ENCODE measurements around the gene CSTB. TPM values are rescaled to one million over a fixed set of nuclear protein-coding genes. Genes with fewer than 3 reads are reported as not detected.

The CSTB gene
- total RNA-seq, 2 experiments from 2014 or later: 33.6 to 35.1 TPM

DNA sequence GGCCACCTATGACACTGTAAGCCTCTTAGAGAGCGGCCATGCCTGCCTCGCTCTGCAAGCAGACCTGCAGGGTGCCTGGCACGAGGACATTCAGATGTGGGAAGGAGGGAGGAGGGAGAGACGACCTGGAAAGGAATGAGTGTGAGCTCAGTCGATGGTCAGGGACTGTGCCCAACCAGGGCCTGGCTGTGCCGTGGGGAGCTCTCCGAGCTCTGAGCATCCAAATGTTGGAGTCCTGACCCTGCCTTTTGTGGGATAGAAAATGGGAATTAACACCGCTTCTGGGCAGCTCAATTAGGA is 7.3 kb downstream of the CSTB start:
- Mint-ChIP-seq H3K36me3 (peaks cover 14% of the 10 kb centered on the region), H3K27ac (no peak overlapping the region), H3K9me3 (peaks cover 1% of the 10 kb centered on the region), H3K4me1 (peaks cover 10% of the 10 kb centered on the region), H3K27me3 (no peaks in the 10 kb centered on the region), H3K4me3 (no peak overlapping the region)
- DNase-seq: no peak

GRCh38 chr21:43767984-43768867 is 7.9 kb downstream of the CSTB start:
- Mint-ChIP-seq H3K36me3 (peaks cover 10% of the 10 kb centered on the region), H3K4me1 (peaks cover 7% of the 10 kb centered on the region), H3K27ac (no peak overlapping the region), H3K9me3 (peaks cover 1% of the 10 kb centered on the region), H3K4me3 (no peak overlapping the region), H3K27me3 (no peaks in the 10 kb centered on the region)
- no peak for DNase-seq

- Mint-ChIP-seq H3K4me1 (peaks cover 4% of the 10 kb centered on the region), H3K27me3 (no peaks in the 10 kb centered on the region), H3K9me3 (peaks cover 1% of the 10 kb centered on the region), H3K36me3 (peaks cover 9% of the 10 kb centered on the region), H3K27ac (no peak overlapping the region), H3K4me3 (no peak overlapping the region)
- DNase-seq: no peak
These were observed 8.6 kb downstream of the CSTB start for GRCh38 chr21:43767498-43767983.

- Mint-ChIP-seq H3K9me3 (peaks cover 1% of the 10 kb centered on the region), H3K27ac (no peak overlapping the region), H3K36me3 (peaks cover 10% of the 10 kb centered on the region), H3K27me3 (no peaks in the 10 kb centered on the region), H3K4me3 (no peak overlapping the region), H3K4me1 (peaks cover 4% of the 10 kb centered on the region)
- DNase-seq: no peak
These were observed 9.2 kb downstream of the CSTB start for GRCh38 chr21:43766734-43767497.

- no peak overlapping the region for H3K27ac Mint-ChIP-seq
- H3K36me3 Mint-ChIP-seq: peaks cover 3% of the 10 kb centered on the region
- no peaks in the 10 kb centered on the region for H3K4me1 Mint-ChIP-seq
- no peaks in the 10 kb centered on the region for H3K27me3 Mint-ChIP-seq
- no peaks in the 10 kb centered on the region for H3K9me3 Mint-ChIP-seq
- DNase-seq: no peak
- no peak overlapping the region for H3K4me3 Mint-ChIP-seq
These were observed 11.3 kb downstream of the CSTB start for GRCh38 chr21:43764576-43765495.

DNA sequence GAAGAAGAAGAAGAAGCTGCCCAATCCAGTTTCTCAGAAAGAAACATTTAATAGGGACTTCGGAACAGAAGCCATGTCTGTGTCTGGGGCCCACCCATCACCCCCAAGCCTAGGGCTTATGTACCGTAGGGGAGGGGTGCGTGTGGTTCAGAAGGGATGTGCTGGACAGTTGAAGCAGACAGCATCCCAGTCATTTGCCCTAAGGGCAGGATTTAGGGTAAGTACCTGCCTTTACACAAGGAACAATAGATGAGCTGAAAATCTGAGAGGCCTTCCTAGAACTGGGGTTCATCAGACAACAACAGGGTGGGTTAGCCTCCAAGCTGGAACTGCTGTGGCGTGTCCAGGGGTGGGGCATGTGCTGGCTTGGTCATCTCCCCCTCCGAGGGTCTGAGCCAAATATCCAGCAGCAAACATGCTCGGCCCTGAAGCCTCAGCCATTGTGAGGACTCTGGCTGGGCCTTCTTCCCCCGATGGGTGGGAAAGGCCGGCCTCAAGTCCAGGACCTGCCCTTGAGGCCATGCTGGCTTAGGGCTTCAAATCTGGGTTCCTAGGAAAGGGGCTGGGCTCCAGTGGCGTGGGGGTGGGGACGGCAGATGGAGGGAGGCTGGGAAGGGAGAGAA is 12.1 kb downstream of the CSTB start:
- no peak overlapping the region for H3K4me3 Mint-ChIP-seq
- H3K27ac Mint-ChIP-seq: no peak overlapping the region
- H3K27me3 Mint-ChIP-seq: no peaks in the 10 kb centered on the region
- DNase-seq: no peak
- H3K36me3 Mint-ChIP-seq: peaks cover 3% of the 10 kb centered on the region
- no peaks in the 10 kb centered on the region for H3K4me1 Mint-ChIP-seq
- H3K9me3 Mint-ChIP-seq: no peaks in the 10 kb centered on the region

GRCh38 chr21:43762303-43763128 is 13.6 kb downstream of the CSTB start:
- H3K4me1 Mint-ChIP-seq: no peaks in the 10 kb centered on the region
- H3K4me3 Mint-ChIP-seq: no peak overlapping the region
- H3K36me3 Mint-ChIP-seq: peaks cover 3% of the 10 kb centered on the region
- no peak for DNase-seq
- no peaks in the 10 kb centered on the region for H3K9me3 Mint-ChIP-seq
- H3K27me3 Mint-ChIP-seq: no peaks in the 10 kb centered on the region
- no peak overlapping the region for H3K27ac Mint-ChIP-seq

DNA sequence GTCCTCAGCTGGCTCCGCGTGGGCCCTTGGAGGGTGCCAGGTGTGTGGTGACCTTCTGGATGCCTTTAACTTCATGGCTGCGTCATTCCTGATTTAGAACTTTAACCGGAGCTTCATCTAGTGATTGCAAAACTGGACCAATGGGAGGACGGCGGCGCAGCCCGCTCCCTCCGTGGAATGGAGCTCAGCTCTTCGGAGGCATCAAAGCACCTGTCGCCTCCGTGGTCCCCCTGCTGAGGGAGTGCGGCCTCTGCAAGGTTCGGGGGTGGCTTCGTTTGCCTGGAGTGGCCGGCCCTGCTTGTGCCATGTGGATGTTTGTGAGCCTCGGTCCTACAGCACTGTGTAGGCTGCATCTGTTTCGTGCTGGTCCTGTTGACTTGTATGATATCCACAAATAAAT is 14.2 kb downstream of the CSTB start:
- Mint-ChIP-seq H3K4me3 (no peak overlapping the region), H3K27ac (no peak overlapping the region), H3K4me1 (no peaks in the 10 kb centered on the region), H3K27me3 (no peaks in the 10 kb centered on the region), H3K36me3 (peaks cover 3% of the 10 kb centered on the region), H3K9me3 (no peaks in the 10 kb centered on the region)
- DNase-seq: no peak

DNA sequence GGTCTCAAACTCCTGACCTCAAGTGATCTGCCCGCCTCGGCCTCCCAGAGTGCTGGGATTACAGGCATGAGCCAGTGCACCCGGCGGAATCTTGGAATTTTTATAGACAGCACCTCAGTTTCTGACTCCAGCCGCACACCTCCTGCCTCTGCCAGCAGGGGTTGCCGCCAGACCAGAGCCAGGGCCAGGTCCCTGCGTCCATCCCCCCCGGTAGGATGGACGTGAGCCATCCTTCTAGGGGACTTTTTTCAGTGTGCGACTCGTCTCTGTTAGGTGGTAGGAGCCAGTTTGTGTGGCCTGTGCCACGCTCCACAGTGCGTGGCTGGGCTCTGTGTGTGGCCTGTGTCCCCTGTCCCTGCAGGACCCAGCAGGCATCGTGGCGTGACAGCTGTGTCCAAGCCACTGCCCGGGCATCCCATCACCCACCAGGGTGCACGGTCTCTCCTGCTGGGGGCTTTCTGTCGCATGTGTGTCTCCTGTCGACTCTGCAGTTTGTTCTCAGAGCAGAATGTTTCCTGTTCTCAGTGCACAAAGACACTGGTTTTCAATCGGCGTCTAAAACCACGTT is 15.6 kb downstream of the CSTB start:
- Mint-ChIP-seq H3K36me3 (peaks cover 3% of the 10 kb centered on the region), H3K4me1 (no peaks in the 10 kb centered on the region), H3K9me3 (no peaks in the 10 kb centered on the region), H3K27me3 (no peaks in the 10 kb centered on the region), H3K27ac (no peak overlapping the region), H3K4me3 (no peak overlapping the region)
- no peak for DNase-seq

GRCh38 chr21:43759651-43760050 is 16.5 kb downstream of the CSTB start:
- no peak for DNase-seq
- Mint-ChIP-seq H3K27me3 (no peaks in the 10 kb centered on the region), H3K27ac (no peak overlapping the region), H3K36me3 (peaks cover 3% of the 10 kb centered on the region), H3K4me1 (no peaks in the 10 kb centered on the region), H3K4me3 (no peak overlapping the region), H3K9me3 (no peaks in the 10 kb centered on the region)

- no peaks in the 10 kb centered on the region for H3K9me3 Mint-ChIP-seq
- H3K27ac Mint-ChIP-seq: no peak overlapping the region
- H3K36me3 Mint-ChIP-seq: peaks cover 8% of the 10 kb centered on the region
- H3K4me1 Mint-ChIP-seq: no peaks in the 10 kb centered on the region
- H3K27me3 Mint-ChIP-seq: no peaks in the 10 kb centered on the region
- DNase-seq: no peak
- no peak overlapping the region for H3K4me3 Mint-ChIP-seq
These were observed 17.3 kb downstream of the CSTB start for GRCh38 chr21:43758811-43759210.

- DNase-seq: no peak
- Mint-ChIP-seq H3K27ac (no peak overlapping the region), H3K9me3 (no peaks in the 10 kb centered on the region), H3K27me3 (no peaks in the 10 kb centered on the region), H3K4me1 (no peaks in the 10 kb centered on the region), H3K36me3 (peaks cover 9% of the 10 kb centered on the region), H3K4me3 (no peak overlapping the region)
These were observed 17.9 kb downstream of the CSTB start for GRCh38 chr21:43758111-43758641.

- Mint-ChIP-seq H3K4me3 (no peak overlapping the region), H3K4me1 (no peaks in the 10 kb centered on the region), H3K36me3 (peaks cover 8% of the 10 kb centered on the region)
These were observed 18.5 kb downstream of the CSTB start for GRCh38 chr21:43757601-43758000.

More at GRCh38 chr21:43757601-43758000, 18.5 kb downstream of the CSTB start:
- H3K27ac Mint-ChIP-seq: no peak overlapping the region
- H3K27me3 Mint-ChIP-seq: no peaks in the 10 kb centered on the region
- no peak for DNase-seq
- no peaks in the 10 kb centered on the region for H3K9me3 Mint-ChIP-seq
